Activated naive CD8-positive, alpha-beta T cell treated with anti-CD3 and anti-CD28 coated beads, Interleukin-2, amount 10 ng/mL, durations not matched to agents 7 days and 5 days (primary cell): ENCODE data around the gene ZFYVE28. TPM values are rescaled to one million over a fixed set of nuclear protein-coding genes. Genes with fewer than 3 reads are reported as not detected.
"Not testable (repeated sequence)": the region's sequence is repeated elsewhere in the genome, so short reads cannot be mapped to it uniquely, and the experiment has no call there.

ENCODE experiments used
- ATAC-seq: fragments of 150-1000 bp; cut with Tn5 transposase; one replicate; pipeline ENCODE4 v1.10.0; 2021; ENCODE audit warnings: low read depth, moderate library complexity
- POLR2A ChIA-PET: fragments of 350-600 bp; sonication (Branson Sonifier 250); formaldehyde crosslinking; loops from one replicate; lab custom pipeline; 2021; ENCODE audit warnings: antibody characterized with exemption; lab: Charles Lee
- DNase-seq: peaks from one replicate; pipeline ENCODE4 v3.0.0; 2021
- H3K27ac Mint-ChIP-seq: one replicate; pipeline ENCODE4 v1.8.0; 2022; ENCODE audit warnings: mild to moderate bottlenecking, mixed read lengths
- H3K27me3 Mint-ChIP-seq: one replicate; pipeline ENCODE4 v1.8.0; 2022; ENCODE audit warnings: mild to moderate bottlenecking, moderate library complexity, mixed read lengths
- H3K36me3 Mint-ChIP-seq: one replicate; pipeline ENCODE4 v1.8.0; 2021; ENCODE audit warnings: mild to moderate bottlenecking, mixed read lengths
- H3K4me1 Mint-ChIP-seq: one replicate; pipeline ENCODE4 v1.8.0; 2021; ENCODE audit warnings: mixed read lengths
- H3K4me3 Mint-ChIP-seq: one replicate; pipeline ENCODE4 v1.8.0; 2022; ENCODE audit warnings: mild to moderate bottlenecking, moderate library complexity, mixed read lengths
- H3K9me3 Mint-ChIP-seq: one replicate; pipeline ENCODE4 v1.8.0; 2021; ENCODE audit warnings: mixed read lengths
- total RNA-seq, 2 experiments: library from RNA; stranded (reverse); gene quantifications; one replicate each; pipeline ENCODE4 v1.2.3, GENCODE V29; 2021

The ZFYVE28 gene
- total RNA-seq, 2 experiments from 2014 or later: 16.1 to 17.7 TPM

DNA sequence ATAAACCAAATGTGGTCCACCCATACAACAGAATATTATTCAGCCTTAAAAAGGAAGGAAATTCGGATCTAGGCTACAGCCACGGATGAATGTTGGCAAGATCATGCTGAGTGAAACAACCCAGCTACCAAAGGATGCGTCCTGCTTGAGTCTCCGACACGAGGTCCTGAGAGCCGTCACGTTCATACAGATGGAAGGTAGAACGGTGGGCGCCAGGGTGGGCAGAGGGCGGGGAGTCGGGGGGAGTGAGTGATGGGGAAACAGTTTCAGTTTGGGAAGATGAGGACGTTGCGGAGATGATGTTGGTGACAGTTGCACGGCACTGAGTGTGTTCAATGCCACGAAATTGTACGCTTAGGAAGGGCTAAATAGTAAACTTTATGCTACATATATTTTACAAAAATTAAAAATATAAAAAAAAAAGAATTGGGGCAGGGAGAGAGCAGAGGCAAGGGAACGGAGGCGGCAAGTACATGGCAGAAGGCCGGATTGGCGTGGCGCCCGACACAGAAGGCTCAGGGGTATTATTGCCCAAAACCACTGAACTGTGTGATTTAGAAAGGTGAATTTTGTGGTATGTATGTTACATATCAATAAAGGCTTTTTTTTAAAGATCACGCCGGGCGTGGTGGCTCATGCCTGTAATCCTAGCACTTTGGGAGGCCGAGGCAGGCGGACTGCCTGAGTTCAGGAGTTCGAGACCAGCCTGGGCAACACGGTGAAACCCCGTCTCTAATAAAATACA is 141.7 kb downstream of the ZFYVE28 start:
- Mint-ChIP-seq H3K36me3 (no peaks in the 10 kb centered on the region), H3K4me1 (peaks cover 7% of the 10 kb centered on the region), H3K27ac (no peak overlapping the region), H3K27me3 (no peaks in the 10 kb centered on the region), H3K9me3 (no peaks in the 10 kb centered on the region), H3K4me3 (no peak overlapping the region)
- no peak for DNase-seq
- POLR2A ChIA-PET: no interaction called here
- ATAC-seq: no peak

DNA sequence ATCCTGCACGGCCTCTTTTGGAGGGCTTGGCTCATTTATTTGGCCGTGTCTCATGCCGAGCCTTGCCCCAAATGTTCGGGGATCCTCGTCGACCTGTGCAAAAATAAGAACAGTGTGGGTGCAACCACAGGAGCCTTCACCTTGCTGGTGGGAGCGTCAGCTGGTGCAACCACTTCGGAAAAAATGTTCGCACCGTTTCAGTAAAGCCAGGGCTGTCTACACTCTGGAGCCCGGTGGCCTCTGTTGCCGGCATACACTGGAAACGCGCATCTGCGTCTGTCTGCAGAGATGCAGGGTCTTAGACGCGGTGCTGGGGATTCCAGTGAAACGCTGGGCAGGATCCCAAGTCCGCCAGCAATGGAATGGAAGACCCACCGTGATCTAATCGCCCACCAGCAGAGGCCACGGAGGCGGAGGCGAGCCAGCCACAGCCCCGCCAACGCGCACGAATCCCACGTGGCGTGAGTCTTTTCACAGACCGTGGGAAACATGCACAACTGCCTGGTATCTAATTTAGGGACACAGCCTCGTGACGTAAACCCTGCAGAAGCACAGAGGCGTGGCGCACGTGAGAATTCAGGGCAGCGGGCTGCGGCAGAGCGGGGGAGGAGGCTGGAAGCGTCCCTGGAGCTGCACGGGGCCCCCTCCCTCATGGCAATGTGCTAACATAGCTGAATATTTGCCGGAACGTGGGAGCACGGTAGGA is 142.7 kb downstream of the ZFYVE28 start:
- Mint-ChIP-seq H3K4me1 (peaks cover 1% of the 10 kb centered on the region), H3K27me3 (no peaks in the 10 kb centered on the region), H3K4me3 (no peak overlapping the region), H3K9me3 (no peaks in the 10 kb centered on the region), H3K36me3 (no peaks in the 10 kb centered on the region), H3K27ac (no peak overlapping the region)
- POLR2A ChIA-PET: no interaction called here
- DNase-seq: no peak
- ATAC-seq: no peak

DNA sequence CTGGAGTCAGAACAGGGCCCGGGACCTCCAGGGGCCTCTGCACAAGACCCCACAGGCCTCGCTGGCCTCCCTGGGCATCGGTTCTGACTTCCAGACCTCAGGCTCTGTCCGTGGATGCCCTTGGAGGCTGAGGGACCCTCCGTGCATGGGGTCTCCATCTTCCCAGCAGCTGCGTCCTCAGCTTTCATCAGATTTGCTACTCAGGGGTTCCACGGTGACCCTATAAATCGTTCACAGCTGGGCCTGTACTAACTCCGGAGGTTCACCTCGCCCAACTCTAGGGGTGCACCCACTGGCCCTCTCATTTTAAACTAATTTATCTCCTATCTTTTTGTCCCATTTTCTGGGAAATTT is 143.4 kb downstream of the ZFYVE28 start:
- H3K36me3 Mint-ChIP-seq, POLR2A ChIA-PET, ATAC-seq, H3K27ac Mint-ChIP-seq, H3K4me3 Mint-ChIP-seq, H3K9me3 Mint-ChIP-seq, H3K4me1 Mint-ChIP-seq, H3K27me3 Mint-ChIP-seq, DNase-seq: not testable (repeated sequence)

DNA sequence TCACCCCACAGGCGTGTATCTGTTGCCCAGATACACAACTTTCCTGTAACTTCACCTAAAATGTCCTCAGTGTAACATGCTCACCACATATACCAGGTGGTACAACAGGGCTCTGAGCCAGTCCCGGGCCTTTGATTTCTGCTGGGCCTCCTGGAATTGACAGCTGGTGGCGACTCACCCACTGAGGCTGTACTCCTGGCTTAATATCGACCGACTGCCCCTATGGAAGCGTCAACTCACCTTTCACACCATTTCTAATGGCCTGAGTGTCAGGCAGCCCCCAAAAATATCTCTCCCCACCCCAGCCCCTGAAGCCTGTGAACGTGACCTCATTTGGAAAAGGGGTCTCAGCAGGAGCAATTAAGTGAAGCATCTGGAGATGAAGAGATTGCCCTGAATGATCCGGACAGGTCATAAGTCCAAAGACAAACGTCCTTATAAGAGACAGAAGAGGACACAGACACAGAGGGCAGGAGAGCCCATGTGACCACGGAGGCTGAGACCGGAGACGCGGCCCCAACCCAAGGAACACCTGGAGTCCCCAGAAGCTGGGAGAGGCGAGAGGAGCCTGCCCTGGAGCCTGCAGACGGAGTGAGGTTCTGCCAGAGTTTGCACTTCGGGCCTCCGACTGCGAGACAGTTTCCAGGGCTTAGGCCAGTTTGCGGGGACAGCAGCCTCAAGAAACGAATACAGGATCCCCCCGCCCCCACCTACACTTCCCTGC is 144.0 kb downstream of the ZFYVE28 start:
- H3K4me3 Mint-ChIP-seq: no peak overlapping the region
- no peaks in the 10 kb centered on the region for H3K4me1 Mint-ChIP-seq
- H3K27ac Mint-ChIP-seq: no peak overlapping the region
- DNase-seq (no peak), ATAC-seq (no peak)
- H3K27me3 Mint-ChIP-seq: no peaks in the 10 kb centered on the region
- no peaks in the 10 kb centered on the region for H3K9me3 Mint-ChIP-seq
- no peaks in the 10 kb centered on the region for H3K36me3 Mint-ChIP-seq
- POLR2A ChIA-PET: no interaction called here

DNA sequence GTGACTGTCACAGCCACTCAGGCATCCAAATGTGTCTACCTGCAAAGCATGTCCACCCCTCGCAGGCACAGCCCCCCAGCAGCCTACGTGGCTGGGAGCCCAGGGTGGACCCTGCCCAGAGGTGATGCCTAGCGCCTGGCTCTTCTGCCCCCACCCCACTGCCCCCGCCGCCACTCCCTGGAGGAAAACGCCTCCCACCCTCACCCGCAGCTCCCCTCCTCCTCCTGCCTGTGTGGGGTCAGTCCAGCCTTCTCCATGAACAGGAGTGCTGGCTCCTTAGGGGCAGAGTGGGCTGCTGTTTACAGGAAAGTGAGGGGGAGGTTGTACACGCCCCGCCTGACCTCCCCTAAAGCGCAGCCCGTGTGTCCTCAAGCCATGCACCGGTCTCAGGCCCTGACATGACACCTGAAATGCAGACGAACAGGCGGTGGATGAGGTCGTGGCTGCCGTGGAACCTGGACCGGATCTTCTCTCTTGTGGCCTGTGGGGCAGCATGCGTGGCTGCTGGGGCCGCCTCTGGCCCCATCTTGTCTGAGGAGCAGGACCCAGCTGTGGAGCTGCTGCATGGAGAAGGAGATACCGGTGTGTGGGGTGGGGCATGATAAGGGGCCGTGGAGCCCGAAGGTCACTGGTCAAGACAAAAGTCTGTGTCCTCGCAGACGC is 144.7 kb downstream of the ZFYVE28 start:
- Mint-ChIP-seq H3K4me3 (no peak overlapping the region), H3K4me1 (no peaks in the 10 kb centered on the region), H3K9me3 (no peaks in the 10 kb centered on the region), H3K27ac (no peak overlapping the region), H3K36me3 (no peaks in the 10 kb centered on the region), H3K27me3 (no peaks in the 10 kb centered on the region)
- POLR2A ChIA-PET: no interaction called here
- no peak for DNase-seq
- no peak for ATAC-seq

DNA sequence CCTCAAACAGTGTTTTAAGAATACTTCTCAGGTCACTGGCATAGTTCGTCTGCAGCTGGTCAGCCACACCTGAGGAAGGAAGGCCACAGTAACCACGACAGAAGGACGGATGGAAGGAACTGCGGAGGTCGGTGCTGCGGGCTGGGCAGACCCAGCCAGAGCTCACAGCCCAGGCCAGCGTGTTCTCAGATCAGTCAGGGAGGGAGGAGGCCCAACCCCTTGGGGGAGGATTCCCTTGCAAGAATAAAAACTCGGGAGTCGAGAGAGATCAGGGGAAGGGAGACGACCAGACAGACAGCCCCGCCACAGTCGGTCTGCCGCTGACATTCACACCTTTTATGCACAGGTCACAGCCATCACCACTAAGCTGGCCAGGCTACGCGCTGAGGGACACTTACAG is 145.2 kb downstream of the ZFYVE28 start:
- Mint-ChIP-seq H3K27me3 (no peaks in the 10 kb centered on the region), H3K9me3 (no peaks in the 10 kb centered on the region), H3K4me3 (no peak overlapping the region), H3K4me1 (no peaks in the 10 kb centered on the region), H3K27ac (no peak overlapping the region), H3K36me3 (no peaks in the 10 kb centered on the region)
- POLR2A ChIA-PET: no interaction called here
- no peak for ATAC-seq
- no peak for DNase-seq

DNA sequence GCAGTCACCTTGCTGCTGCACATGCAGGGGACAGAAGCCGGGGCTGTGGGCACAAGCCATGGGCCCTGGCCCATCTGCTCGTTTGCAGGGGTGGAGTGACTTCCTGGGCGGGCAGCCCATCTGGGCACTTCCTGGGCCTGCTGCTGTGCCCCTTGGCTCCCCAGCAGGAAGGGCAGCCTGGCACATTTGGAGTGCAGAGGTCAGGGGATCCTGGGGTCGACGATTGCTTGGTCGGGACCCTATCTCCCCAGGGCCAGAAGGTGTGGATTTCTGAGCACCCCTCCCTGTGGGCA is 145.7 kb downstream of the ZFYVE28 start:
- Mint-ChIP-seq H3K27me3 (no peaks in the 10 kb centered on the region), H3K36me3 (no peaks in the 10 kb centered on the region), H3K9me3 (no peaks in the 10 kb centered on the region), H3K27ac (no peak overlapping the region), H3K4me1 (no peaks in the 10 kb centered on the region), H3K4me3 (no peak overlapping the region)
- ATAC-seq (no peak), DNase-seq (no peak)
- POLR2A ChIA-PET: no interaction called here

DNA sequence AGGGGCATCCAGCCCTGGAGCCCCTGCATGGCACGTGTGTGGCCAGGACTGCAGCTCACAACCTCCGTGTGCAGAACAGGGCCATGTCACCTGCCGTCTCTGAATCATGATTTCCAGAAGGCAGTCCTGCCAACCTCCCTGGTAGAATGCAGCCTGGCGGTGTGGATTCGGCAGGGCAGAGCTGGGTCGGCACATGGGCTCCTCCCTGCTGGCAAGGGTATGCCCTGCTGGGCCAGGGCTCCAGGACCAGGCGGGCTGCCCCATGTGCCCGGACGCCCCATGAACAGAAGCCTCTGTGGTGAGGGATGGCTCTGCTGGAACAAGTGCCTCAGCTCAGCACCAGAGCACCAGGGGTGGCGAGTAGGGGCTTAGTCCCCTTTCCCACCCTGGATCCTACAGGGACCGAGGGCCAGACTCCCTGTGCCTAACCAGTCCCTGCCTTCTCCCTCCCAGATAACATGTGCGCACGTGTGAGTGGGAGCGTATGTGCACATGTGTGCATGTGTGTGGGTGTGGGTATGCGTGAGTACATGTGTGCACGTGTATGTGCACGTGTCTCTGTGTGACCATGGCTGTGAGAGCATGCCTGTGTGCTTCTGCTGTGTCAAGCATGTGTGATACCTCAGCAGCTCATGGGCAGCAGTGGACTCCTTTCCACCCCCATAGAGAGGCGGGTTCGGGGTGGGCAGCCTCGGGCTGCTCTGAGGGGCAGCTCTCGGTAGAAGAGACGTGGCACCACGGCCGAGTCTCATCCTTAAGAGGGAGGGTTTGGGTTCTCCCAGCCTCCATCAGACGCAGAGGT is 146.2 kb downstream of the ZFYVE28 start:
- Mint-ChIP-seq H3K36me3 (no peaks in the 10 kb centered on the region), H3K9me3 (no peaks in the 10 kb centered on the region), H3K4me1 (no peaks in the 10 kb centered on the region), H3K4me3 (no peak overlapping the region), H3K27me3 (no peaks in the 10 kb centered on the region), H3K27ac (no peak overlapping the region)
- ATAC-seq (no peak), DNase-seq (no peak)
- POLR2A ChIA-PET: no interaction called here

DNA sequence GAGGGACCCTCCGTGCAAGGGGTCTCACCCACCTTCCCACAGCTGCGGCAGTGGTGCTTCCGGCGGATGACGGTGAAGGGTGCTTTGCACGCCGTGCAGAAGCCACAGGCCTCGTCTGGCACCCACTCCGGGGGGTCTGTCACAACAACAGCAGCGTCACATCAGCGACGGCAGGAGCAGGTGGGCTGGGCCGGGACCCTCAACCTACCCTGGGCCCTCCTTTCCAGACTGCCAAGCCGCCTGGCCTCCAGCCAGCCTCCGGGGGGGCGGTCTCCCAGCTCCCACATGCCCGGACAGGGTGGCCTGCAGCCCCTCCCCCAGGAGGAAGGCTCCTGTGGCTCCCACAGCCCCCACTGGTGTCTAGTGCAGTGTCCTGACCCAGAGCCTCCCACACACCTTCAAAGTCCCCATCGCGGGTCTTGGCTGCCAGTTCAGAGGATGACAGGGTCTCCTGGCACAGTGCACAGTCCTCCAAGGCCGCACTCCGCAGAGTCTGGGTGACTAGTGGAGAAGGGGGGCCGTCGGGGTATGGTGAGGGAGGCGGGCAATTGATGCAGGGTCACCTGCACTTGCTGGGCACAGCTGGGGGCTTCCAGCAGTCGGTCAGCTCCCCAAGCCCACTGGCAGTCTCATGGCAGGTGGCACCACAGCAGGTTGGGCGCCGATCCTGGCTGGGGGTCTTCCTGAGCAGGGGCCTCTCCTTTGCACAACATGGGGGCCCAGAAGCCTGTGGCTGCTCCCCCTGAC is 147.0 kb downstream of the ZFYVE28 start:
- POLR2A ChIA-PET: no interaction called here
- DNase-seq: no peak

DNA sequence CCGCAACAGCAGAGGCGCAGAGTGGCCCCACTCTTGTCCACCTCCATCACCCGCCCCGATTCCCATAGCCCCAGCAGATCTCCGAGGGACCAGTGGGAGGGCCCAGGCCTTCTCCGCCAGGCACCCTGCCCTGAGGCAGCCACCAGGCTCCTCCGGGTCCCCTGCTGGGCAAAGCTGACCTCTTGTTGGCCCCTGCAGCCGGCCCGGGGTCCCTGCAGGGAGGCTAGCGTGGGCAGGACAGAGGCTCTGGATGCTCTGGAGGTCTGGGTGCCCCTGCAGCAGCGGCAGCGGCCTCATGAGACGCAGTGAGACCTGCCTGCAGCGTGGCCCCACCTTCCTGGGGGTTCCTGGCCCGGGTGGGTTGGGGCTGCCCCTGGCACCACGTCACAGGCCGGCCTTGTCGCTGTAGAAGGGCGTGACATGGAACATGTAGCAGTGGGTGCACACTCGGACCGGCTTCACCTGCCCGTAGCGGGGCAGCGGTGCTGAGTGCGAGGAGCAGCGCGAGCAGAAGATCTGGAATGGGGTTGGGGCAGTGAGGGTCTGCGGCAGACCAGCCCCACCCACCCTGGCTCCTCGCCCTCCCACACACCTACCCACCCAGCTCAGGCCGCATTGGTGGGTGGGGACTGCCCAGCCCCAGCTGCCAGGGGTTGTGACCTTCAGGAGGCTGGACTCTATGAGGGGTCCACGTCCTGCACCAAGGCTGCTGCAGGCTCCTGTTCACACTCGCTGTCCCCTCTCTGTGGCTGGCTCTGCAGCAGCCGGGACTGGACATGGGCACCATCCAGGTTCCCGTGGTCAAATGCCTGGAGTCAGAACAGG is 147.9 kb downstream of the ZFYVE28 start:
- no peak for ATAC-seq

More for the DNA sequence above, 147.0 kb downstream of the ZFYVE28 start:
- Mint-ChIP-seq H3K4me3 (no peak overlapping the region), H3K36me3 (no peaks in the 10 kb centered on the region), H3K27me3 (no peaks in the 10 kb centered on the region), H3K4me1 (no peaks in the 10 kb centered on the region), H3K27ac (no peak overlapping the region), H3K9me3 (no peaks in the 10 kb centered on the region)
- no peak for ATAC-seq

DNA sequence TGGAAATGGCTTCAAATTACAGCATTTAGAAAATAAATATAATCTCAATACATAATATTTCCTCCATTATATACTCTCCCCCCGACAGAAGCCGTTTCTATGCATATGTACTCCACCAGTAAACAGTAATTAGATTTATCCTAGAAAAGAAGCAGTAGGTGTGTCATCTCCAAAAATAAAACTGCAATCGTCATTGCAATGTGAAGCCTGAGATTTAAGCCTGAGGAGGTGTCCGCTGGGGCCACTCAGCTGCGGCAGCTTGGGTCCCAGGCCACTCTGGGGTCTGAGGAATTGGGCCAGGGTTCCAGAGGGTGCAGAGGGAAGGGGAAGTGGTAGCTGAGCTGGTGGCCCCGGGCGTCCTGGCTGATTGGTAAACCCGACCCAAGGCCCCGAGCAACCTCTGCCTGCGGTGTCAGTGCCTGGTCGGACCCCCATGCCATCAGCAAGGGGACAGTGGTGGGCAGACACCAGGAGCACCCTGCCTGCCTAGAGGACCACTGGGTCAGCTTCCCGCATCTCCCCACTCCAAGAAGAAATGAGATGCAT is 148.8 kb downstream of the ZFYVE28 start:
- Mint-ChIP-seq H3K4me3 (no peak overlapping the region), H3K27ac (no peak overlapping the region), H3K4me1 (no peaks in the 10 kb centered on the region), H3K36me3 (no peaks in the 10 kb centered on the region), H3K27me3 (no peaks in the 10 kb centered on the region), H3K9me3 (no peaks in the 10 kb centered on the region)
- POLR2A ChIA-PET: no interaction called here
- no peak for DNase-seq
- ATAC-seq: no peak

More for the DNA sequence above, 147.9 kb downstream of the ZFYVE28 start:
- Mint-ChIP-seq H3K4me3 (no peak overlapping the region), H3K4me1 (no peaks in the 10 kb centered on the region), H3K36me3 (no peaks in the 10 kb centered on the region), H3K27ac (no peak overlapping the region), H3K9me3 (no peaks in the 10 kb centered on the region), H3K27me3 (no peaks in the 10 kb centered on the region)
- DNase-seq: no peak
- POLR2A ChIA-PET: no interaction called here

DNA sequence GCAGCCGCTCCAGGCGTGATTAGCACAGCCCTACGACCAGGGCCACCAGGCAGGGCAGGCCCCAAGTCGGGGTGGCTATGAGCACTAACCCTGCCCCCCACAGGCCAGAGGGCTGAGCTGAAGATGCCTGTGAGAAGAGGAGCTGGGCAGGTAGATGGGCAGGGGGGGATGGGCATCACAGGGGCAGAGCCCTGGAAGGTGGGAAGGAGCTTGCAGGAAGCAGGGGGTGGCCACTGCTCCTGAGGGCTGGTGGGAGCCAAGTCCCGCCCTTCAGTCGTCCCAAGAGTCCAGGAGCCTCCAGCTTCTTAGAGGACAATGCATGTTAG is 149.3 kb downstream of the ZFYVE28 start:
- no peak overlapping the region for H3K4me3 Mint-ChIP-seq
- no peak for ATAC-seq
- POLR2A ChIA-PET: no interaction called here
- H3K27me3 Mint-ChIP-seq: no peaks in the 10 kb centered on the region
- H3K27ac Mint-ChIP-seq: no peak overlapping the region
- DNase-seq: no peak
- no peaks in the 10 kb centered on the region for H3K36me3 Mint-ChIP-seq
- no peaks in the 10 kb centered on the region for H3K9me3 Mint-ChIP-seq
- no peaks in the 10 kb centered on the region for H3K4me1 Mint-ChIP-seq
